HTR-8/SVneo (cell line): ENCODE measurements around the gene NRIP1.

Experiments used
- DNase-seq: peaks from one replicate; pipeline ENCODE4 v3.0.0; 2011; ENCODE audit warnings: low spot score, mixed read lengths; ENCODE audit not compliant: insufficient read length
- FAIRE-seq: peaks from 2 replicates; lab custom pipeline; 2011; peaks lifted over from hg19 to GRCh38; lab: Jason Lieb, UNC

NRIP1 gene

GRCh38 chr21:15064576-15065391 is at the start of gene NRIP1:
NRIP1 (minus strand) TSS chr21:15065000; CDS start chr21:14968192, 96,808 bp downstream.
- FAIRE-seq = peak; percentile 63

GRCh38 chr21:15112858-15113257 is 48.1 kb upstream of the NRIP1 start:
- FAIRE-seq (no peak), DNase-seq (no peak)

More at GRCh38 chr21:15064576-15065391, at the start of gene NRIP1:
- peak; percentile 60 for DNase-seq

GRCh38 chr21:15108801-15109200 is 44.0 kb upstream of the NRIP1 start:
- no peak for FAIRE-seq
- no peak for DNase-seq

- FAIRE-seq (no peak), DNase-seq (no peak)
These were observed 39.7 kb upstream of the NRIP1 start for GRCh38 chr21:15104470-15104869.

- no peak for DNase-seq
- FAIRE-seq = no peak
These were observed 34.1 kb upstream of the NRIP1 start for GRCh38 chr21:15098908-15099307.

GRCh38 chr21:15098181-15098580 is 33.4 kb upstream of the NRIP1 start:
- FAIRE-seq (no peak), DNase-seq (no peak)

GRCh38 chr21:15097580-15097979 is 32.8 kb upstream of the NRIP1 start:
- DNase-seq = no peak
- no peak for FAIRE-seq

GRCh38 chr21:15096146-15096545 is 31.3 kb upstream of the NRIP1 start:
- DNase-seq (no peak), FAIRE-seq (no peak)

GRCh38 chr21:15095326-15095725 is 30.5 kb upstream of the NRIP1 start:
- no peak for DNase-seq
- FAIRE-seq = no peak

GRCh38 chr21:15094706-15095105 is 29.9 kb upstream of the NRIP1 start:
- DNase-seq = no peak
- no peak for FAIRE-seq

GRCh38 chr21:15093216-15093615 is 28.4 kb upstream of the NRIP1 start:
- no peak for DNase-seq
- no peak for FAIRE-seq

- no peak for DNase-seq
- no peak for FAIRE-seq
These were observed 27.9 kb upstream of the NRIP1 start for GRCh38 chr21:15092745-15093144.

- DNase-seq (no peak), FAIRE-seq (no peak)
These were observed 25.6 kb upstream of the NRIP1 start for GRCh38 chr21:15090390-15090789.

- DNase-seq = no peak
- FAIRE-seq = no peak
These were observed 23.7 kb upstream of the NRIP1 start for GRCh38 chr21:15088488-15088887.

GRCh38 chr21:15084668-15085067 is 19.9 kb upstream of the NRIP1 start:
- FAIRE-seq (no peak), DNase-seq (no peak)

GRCh38 chr21:15080526-15080925 is 15.7 kb upstream of the NRIP1 start:
- no peak for DNase-seq
- no peak for FAIRE-seq

- FAIRE-seq (no peak), DNase-seq (no peak)
These were observed 14.5 kb upstream of the NRIP1 start for GRCh38 chr21:15079269-15079668.

GRCh38 chr21:15078180-15078579 is 13.4 kb upstream of the NRIP1 start:
- no peak for FAIRE-seq
- DNase-seq = no peak

- DNase-seq = no peak
- no peak for FAIRE-seq
These were observed 12.8 kb upstream of the NRIP1 start for GRCh38 chr21:15077529-15078145.

- no peak for FAIRE-seq
- no peak for DNase-seq
These were observed 11.9 kb upstream of the NRIP1 start for GRCh38 chr21:15076730-15077129.

- FAIRE-seq (no peak), DNase-seq (no peak)
These were observed 6.2 kb upstream of the NRIP1 start for GRCh38 chr21:15071009-15071408.

GRCh38 chr21:15066123-15066575 is 1.3 kb upstream of the NRIP1 start:
- FAIRE-seq (no peak), DNase-seq (no peak)
